Heart left ventricle (tissue), 16 donors: ENCODE measurements around the gene PHF21A. TPM values are rescaled to one million over a fixed set of nuclear protein-coding genes. Genes with fewer than 3 reads are reported as not detected.
A peak's percentile ranks its signal among the peaks of the same experiment; 100 is the strongest.

Source experiments
- ATAC-seq, 4 donors: fragments of 200-7000 bp; cut with Tn5 transposase; one replicate each; pipeline ENCODE4 v1.9.1; 2020 to 2022; ENCODE audit warnings: moderate library complexity in 4 of 4, mild to moderate bottlenecking in 3 of 4, moderate number of reproducible peaks in 1 of 4
- DNase-seq, 5 donors: peaks; one replicate each; pipeline ENCODE4 v3.0.0-alpha.2; 2020
- H3K27ac ChIP-seq, 12 donors: fragments of 200-600 bp; sonication (generic) in 4 of 12; one replicate each; pipeline versions ENCODE4 v1.5.0 to v1.8.0; 2016 to 2022; ENCODE audit warnings: mild to moderate bottlenecking in 2 of 12
- H3K27me3 ChIP-seq, 9 donors: fragments of 200-600 bp; sonication (generic) in 2 of 9; one replicate each; pipeline versions ENCODE4 v1.5.1 to v1.8.0; 2016 to 2022; ENCODE audit warnings: mild to moderate bottlenecking in 3 of 9
- H3K36me3 ChIP-seq, 9 donors: fragments of 200-600 bp; sonication (generic) in 2 of 9; one replicate each; pipeline versions ENCODE4 v1.5.0 to v1.8.0; 2018 to 2022; ENCODE audit warnings: mild to moderate bottlenecking in 2 of 9
- H3K4me1 ChIP-seq, 12 donors: fragments of 200-600 bp; sonication (generic) in 4 of 12; one replicate each; pipeline versions ENCODE4 v1.5.0 to v1.8.0; 2016 to 2022; ENCODE audit warnings: mild to moderate bottlenecking in 3 of 12
- H3K4me3 ChIP-seq, 12 donors: fragments of 200-600 bp; sonication (generic) in 4 of 12; one replicate each; pipeline versions ENCODE4 v1.5.0 to v1.8.0; 2017 to 2022; ENCODE audit warnings: mild to moderate bottlenecking in 9 of 12, moderate library complexity in 4 of 12
- H3K9me3 ChIP-seq, 12 donors: fragments of 200-600 bp; sonication (generic) in 4 of 12; one replicate each; pipeline versions ENCODE4 v1.5.0 to v1.8.0; 2016 to 2022; ENCODE audit warnings: mild to moderate bottlenecking in 1 of 12
- POLR2A ChIP-seq, 2 donors: fragments of 450-650 bp; IDR thresholded peaks; one replicate each; pipeline ENCODE4 v1.6.1; 2017; ENCODE audit warnings: antibody characterized with exemption in 2 of 2, mild to moderate bottlenecking in 2 of 2, moderate library complexity in 2 of 2
- WGBS, 4 donors: extraction: QIAGEN DNeasy Blood & Tissue Kit in 2 of 4; methylation state at CpG; one replicate each; pipeline versions ENCODE4 v1.1.5 to v1.1.7; 2013 to 2018; 5-methylcytosine and 5-hydroxymethylcytosine counted together
- intact Hi-C, 10 donors: fragments of 100-400 bp; cut with DNase I; formaldehyde crosslinking; loops; one replicate each; pipeline versions ENCODE4 v1.11.1 to v1.14.2; 2022
- polyA plus RNA-seq, 2 donors: library from polyadenylated mRNA; stranded (reverse); fragments of 200-250 nt; gene quantifications; one replicate each; pipeline ENCODE4 v1.2.3, GENCODE V29; 2013
- total RNA-seq, 9 donors: library from RNA; depleted of rRNA in 2 of 9; stranded (reverse); fragments of >200 nt in 2 of 9; fragmentation: NEBNext Ultra II Directional in 3 of 9; extraction: Animal tissue kit (Norgen Biotek cat#: 25700) in 3 of 9; gene quantifications; one replicate each; pipeline versions ENCODE4 v1.1.0 to v1.2.4, GENCODE V29; 2016 to 2023
- TF ChIP-seq, protein P1 (sequence below), 12 donors: fragments of 200-600 bp; sonication (generic) in 4 of 12; IDR thresholded peaks; one replicate each; pipeline versions ENCODE4 v1.5.0 to v1.8.0; 2018 to 2022; ENCODE audit warnings: antibody characterized with exemption in 12 of 12, mild to moderate bottlenecking in 5 of 12
- donor health status: ischemic (EF 13 %, LVEDD 7.1; RV severe dilation, severe dysfunction).
- donor health status: healthy with polysubstance abuse.
- donor health status: DM: no; HTN: yes; CAD: no.
- donor health status: DM: no; HTN: no; CAD: no.
- donor health status: ischemic (EF 25% LVEDD 6.9; RV normal size, moderate dysfunction).
- donor health status: ischemic (EF 25% LVEDD 5.7; RV mildly dilated, moderate dysfunction).
- donor health status: healthy.
- donor health status: DM: yes; HTN: yes; CAD: no.
- donor health status: ischemic (EF 35%, LVEDD 5.7; RV mildly dilated, moderate dysfunction).
- donor health status: nonischemic (EF 11% LVEDD 7.7; RV severe dilation, severe dysfunction).
- donor health status: DM: yes; HTN: yes; CAD: no.
- donor health status: PGD.
- donor health status: ischemic (EF 29% LVEDD 5.4; RV normal size, mild dysfunction).
- donor health status: nonischemic (EF 23%, LVEDD 6.1; RV moderate dilation, normal function).

The PHF21A gene
- total and polyA plus RNA-seq, 11 donors: 16.5 to 45.9 (median 36.1) TPM

DNA sequence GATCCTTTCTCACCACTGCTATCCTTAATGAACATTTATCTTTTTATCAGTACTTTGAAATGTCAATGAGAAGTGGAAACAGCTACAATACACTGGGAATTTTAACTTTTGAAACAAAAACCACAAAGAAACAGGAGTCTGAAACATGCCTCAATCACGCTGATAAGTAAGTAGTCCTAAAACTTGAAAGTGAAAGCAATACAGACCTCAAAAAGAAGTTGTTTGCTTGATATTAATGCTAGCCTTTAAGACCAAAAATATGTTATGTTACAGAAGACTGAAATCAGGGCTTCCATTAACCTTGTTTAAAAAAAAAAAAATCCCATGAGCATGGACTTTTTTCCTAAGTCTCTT lies 21.3 kb downstream of the PHF21A start:
- H3K27ac ChIP-seq: peak overlapping the region in 10 of 12 donors; percentile 8 to 77 (median 52)
- peaks cover 3 to 63% (median 36%) of the 10 kb centered on the region in 12 donors for H3K4me1 ChIP-seq
- H3K27me3 ChIP-seq: no peaks in the 10 kb centered on the region
- ATAC-seq (peak in 1 of 4 donors; percentile 36), DNase-seq (no peak)
- peak overlapping the region in 9 of 12 donors; percentile 1 to 43 (median 30) for H3K4me3 ChIP-seq
- intact Hi-C loops: no loop called here
- no peaks in the 10 kb centered on the region for H3K9me3 ChIP-seq
- no peak for TF ChIP-seq POLR2A (IDR thresholded peaks at IDR 0.05)
- TF ChIP-seq, protein P1, sequence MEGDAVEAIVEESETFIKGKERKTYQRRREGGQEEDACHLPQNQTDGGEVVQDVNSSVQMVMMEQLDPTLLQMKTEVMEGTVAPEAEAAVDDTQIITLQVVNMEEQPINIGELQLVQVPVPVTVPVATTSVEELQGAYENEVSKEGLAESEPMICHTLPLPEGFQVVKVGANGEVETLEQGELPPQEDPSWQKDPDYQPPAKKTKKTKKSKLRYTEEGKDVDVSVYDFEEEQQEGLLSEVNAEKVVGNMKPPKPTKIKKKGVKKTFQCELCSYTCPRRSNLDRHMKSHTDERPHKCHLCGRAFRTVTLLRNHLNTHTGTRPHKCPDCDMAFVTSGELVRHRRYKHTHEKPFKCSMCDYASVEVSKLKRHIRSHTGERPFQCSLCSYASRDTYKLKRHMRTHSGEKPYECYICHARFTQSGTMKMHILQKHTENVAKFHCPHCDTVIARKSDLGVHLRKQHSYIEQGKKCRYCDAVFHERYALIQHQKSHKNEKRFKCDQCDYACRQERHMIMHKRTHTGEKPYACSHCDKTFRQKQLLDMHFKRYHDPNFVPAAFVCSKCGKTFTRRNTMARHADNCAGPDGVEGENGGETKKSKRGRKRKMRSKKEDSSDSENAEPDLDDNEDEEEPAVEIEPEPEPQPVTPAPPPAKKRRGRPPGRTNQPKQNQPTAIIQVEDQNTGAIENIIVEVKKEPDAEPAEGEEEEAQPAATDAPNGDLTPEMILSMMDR (IDR thresholded peaks at IDR 0.05): no peak
- WGBS, 4 donors: 30 to 44% (median 35%) methylated on average over 1 of the region's 1 CpG
- no peaks in the 10 kb centered on the region for H3K36me3 ChIP-seq

DNA sequence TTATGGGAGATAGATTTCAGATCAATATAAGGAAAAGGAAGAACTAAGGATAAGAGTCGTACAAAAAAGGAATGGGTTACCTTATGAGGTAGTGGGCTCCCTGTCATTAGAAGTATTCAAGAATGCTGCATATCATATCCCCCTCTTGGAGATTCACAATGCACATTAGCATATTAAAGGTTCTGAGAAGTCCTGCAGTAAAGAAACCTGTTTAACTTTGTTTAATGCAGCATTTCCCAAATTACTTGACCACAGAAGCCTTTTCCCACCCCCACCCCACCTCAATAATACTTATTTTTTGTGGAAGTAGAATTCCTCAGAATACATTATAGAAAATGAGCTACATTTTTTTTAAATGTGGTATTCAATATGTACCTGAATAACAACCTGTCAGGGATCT lies 30.9 kb downstream of the PHF21A start:
- Histone ChIP-seq H3K27ac (no peak overlapping the region), H3K9me3 (no peaks in the 10 kb centered on the region), H3K4me1 (no peaks in the 10 kb centered on the region), H3K27me3 (no peaks in the 10 kb centered on the region), H3K4me3 (no peak overlapping the region), H3K36me3 (peaks cover 0 to 37% (median 22%) of the 10 kb centered on the region in 9 donors)
- TF ChIP-seq, protein P1 (IDR thresholded peaks at IDR 0.05): no peak
- no peak for TF ChIP-seq POLR2A (IDR thresholded peaks at IDR 0.05)
- ATAC-seq (no peak), DNase-seq (no peak)
- 88 to 93% (median 90%) methylated on average over 1 of the region's 1 CpG for WGBS, 4 donors
- intact Hi-C loops: no loop called here

- DNase-seq: no peak
- TF ChIP-seq, protein P1 (IDR thresholded peaks at IDR 0.05): no peak
- no peak for TF ChIP-seq POLR2A (IDR thresholded peaks at IDR 0.05)
- intact Hi-C loops: no loop called here
- H3K9me3 ChIP-seq: no peaks in the 10 kb centered on the region
- peaks cover 0 to 74% (median 57%) of the 10 kb centered on the region in 9 donors for H3K36me3 ChIP-seq
- no peaks in the 10 kb centered on the region for H3K27me3 ChIP-seq
- ATAC-seq: no peak
- WGBS, 4 donors: 76 to 89% (median 79%) methylated on average over 3 of the region's 3 CpGs
- no peak overlapping the region for H3K4me3 ChIP-seq
- peaks cover 0 to 16% (median 0%) of the 10 kb centered on the region in 12 donors for H3K4me1 ChIP-seq
- no peak overlapping the region for H3K27ac ChIP-seq
Observed at GRCh38 chr11:46079662-46080061, 41.6 kb downstream of the PHF21A start.

DNA sequence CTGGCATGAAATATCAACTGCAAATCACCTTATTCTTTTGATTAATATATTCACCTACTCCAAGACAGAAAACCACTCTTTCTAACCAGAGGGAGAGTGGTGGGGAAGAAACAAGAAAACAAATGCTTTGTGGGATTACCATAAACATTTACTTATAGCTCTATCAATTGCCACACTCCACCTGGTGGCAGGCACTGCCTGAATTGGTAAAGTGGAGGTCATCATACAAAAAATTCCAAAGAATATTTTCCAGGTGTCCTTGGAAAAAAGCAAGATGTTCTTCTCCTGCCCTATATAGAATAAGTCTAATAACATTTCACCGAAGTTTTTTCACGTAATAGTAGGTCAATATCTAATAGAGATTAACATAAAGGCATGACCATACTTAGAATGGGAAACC lies 45.3 kb downstream of the PHF21A start:
- Histone ChIP-seq H3K9me3 (no peaks in the 10 kb centered on the region), H3K4me3 (no peak overlapping the region), H3K27ac (no peak overlapping the region), H3K27me3 (no peaks in the 10 kb centered on the region), H3K4me1 (peaks cover 0 to 31% (median 14%) of the 10 kb centered on the region in 12 donors), H3K36me3 (peaks cover 0 to 49% (median 25%) of the 10 kb centered on the region in 9 donors)
- 93 to 98% (median 96%) methylated on average over 2 of the region's 2 CpGs for WGBS, 4 donors
- DNase-seq: no peak
- no peak for TF ChIP-seq POLR2A (IDR thresholded peaks at IDR 0.05)
- TF ChIP-seq, protein P1 (IDR thresholded peaks at IDR 0.05): peak in 1 of 12 donors; percentile 3
- intact Hi-C loops: no loop called here
- ATAC-seq: no peak
